Esophagus muscularis mucosa (tissue), 4 donors: Measurements from ENCODE around the gene RADIL. TPM values are rescaled to one million over a fixed set of nuclear protein-coding genes. Genes with fewer than 3 reads are reported as not detected.

ENCODE experiments used
- DNase-seq: peaks from one replicate; pipeline ENCODE4 v3.0.0-alpha.2; 2017; ENCODE audit errors: extremely low spot score
- H3K27ac ChIP-seq, 4 donors: fragments of 200-600 bp; sonication (generic); replicated peaks in 1 of 4; 1 replicate in 3 of 4; 2 replicates in 1 of 4; pipeline ENCODE4 v1.5.1; 2016 to 2019; ENCODE audit warnings: mild to moderate bottlenecking in 1 of 4
- H3K27me3 ChIP-seq, 4 donors: fragments of 200-600 bp; sonication (generic); one replicate each; pipeline versions ENCODE4 v1.5.1 to v1.6.0; 2016 to 2019
- H3K36me3 ChIP-seq, 4 donors: fragments of 200-600 bp; sonication (generic); one replicate each; pipeline ENCODE4 v1.5.1; 2016 to 2019
- H3K4me1 ChIP-seq, 4 donors: fragments of 200-600 bp; sonication (generic); one replicate each; pipeline ENCODE4 v1.5.1; 2016 to 2019
- H3K4me3 ChIP-seq, 4 donors: fragments of 200-600 bp; sonication (generic); 1 replicate in 2 of 4; 2 replicates in 2 of 4; pipeline ENCODE4 v1.5.1; 2016 to 2019; ENCODE audit warnings: mild to moderate bottlenecking in 4 of 4, moderate library complexity in 1 of 4
- H3K9me3 ChIP-seq, 4 donors: fragments of 200-600 bp; sonication (generic); 1 replicate in 3 of 4; 2 replicates in 1 of 4; pipeline ENCODE4 v1.5.1; 2016 to 2019
- CTCF ChIP-seq, 3 experiments: fragments of 200-600 bp in 2 of 3; fragments of 450-650 bp in 1 of 3; sonication (generic) in 2 of 3; IDR thresholded peaks; one replicate each; pipeline ENCODE4 v1.5.1; 2017 to 2019; ENCODE audit warnings: antibody characterized with exemption in 3 of 3, mild to moderate bottlenecking in 2 of 3, moderate library complexity in 1 of 3
- EP300 ChIP-seq: sonication (generic); formaldehyde crosslinking; IDR thresholded peaks from one replicate; pipeline ENCODE4 v1.6.1; 2017; ENCODE audit warnings: antibody characterized with exemption
- POLR2A ChIP-seq: fragments of 450-650 bp; IDR thresholded peaks from one replicate; pipeline ENCODE4 v1.6.1; 2017; ENCODE audit warnings: antibody characterized with exemption, moderate library complexity, mild to moderate bottlenecking, low read depth
- POLR2AphosphoS5 ChIP-seq, 2 donors: sonication (generic); formaldehyde crosslinking; IDR thresholded peaks; one replicate each; pipeline ENCODE4 v1.6.1; 2017; ENCODE audit warnings: antibody characterized with exemption in 2 of 2
- WGBS: methylation state at CpG from one replicate; pipeline ENCODE4 v1.1.5; 2018; 5-methylcytosine and 5-hydroxymethylcytosine counted together
- intact Hi-C: fragments of 100-400 bp; cut with DNase I; formaldehyde crosslinking; loops from one replicate; pipeline ENCODE4 v1.15.1; 2023
- total RNA-seq, 4 donors: library from RNA; depleted of rRNA; stranded (reverse); fragments of >200 nt; gene quantifications; one replicate each; pipeline versions ENCODE4 v1.1.0 to v1.2.1, GENCODE V29; 2016

The RADIL gene
- total RNA-seq, 4 donors from 2014 or later, result 6.5 to 12.9 (median 12.1) TPM

- no peaks in the 10 kb centered on the region for H3K9me3 ChIP-seq
- H3K27ac ChIP-seq, result no peak overlapping the region
- peaks cover 0 to 6% (median 2%) of the 10 kb centered on the region in 4 donors for H3K4me1 ChIP-seq
- peaks cover 0 to 43% (median 0%) of the 10 kb centered on the region in 4 donors for H3K27me3 ChIP-seq
- peaks cover 0 to 18% (median 0%) of the 10 kb centered on the region in 4 donors for H3K36me3 ChIP-seq
- DNase-seq, result no peak
- WGBS, result 25% methylated on average over 4 of the region's 5 CpGs
- intact Hi-C loops, result no loop called here
- TF ChIP-seq POLR2A (no peak), CTCF (IDR thresholded peaks at IDR 0.05) (no peak), POLR2AphosphoS5 (IDR thresholded peaks at IDR 0.05) (no peak), EP300 (no peak)
- no peak overlapping the region for H3K4me3 ChIP-seq
Observed at GRCh38 chr7:4807598-4808016, 75.9 kb downstream of the RADIL start.

- Histone ChIP-seq H3K27ac (no peak overlapping the region), H3K9me3 (no peaks in the 10 kb centered on the region), H3K4me3 (no peak overlapping the region), H3K27me3 (peaks cover 0 to 48% (median 0%) of the 10 kb centered on the region in 4 donors), H3K36me3 (peaks cover 0 to 16% (median 0%) of the 10 kb centered on the region in 4 donors), H3K4me1 (peaks cover 0 to 6% (median 2%) of the 10 kb centered on the region in 4 donors)
- intact Hi-C loops, result no loop called here
- DNase-seq, result no peak
- TF ChIP-seq POLR2AphosphoS5 (IDR thresholded peaks at IDR 0.05) (no peak), EP300 (no peak), POLR2A (no peak), CTCF (IDR thresholded peaks at IDR 0.05) (no peak)
- WGBS, result 66% methylated on average over 17 of the region's 17 CpGs
Observed at GRCh38 chr7:4806983-4807597, 76.4 kb downstream of the RADIL start.

- peaks cover 0 to 6% (median 2%) of the 10 kb centered on the region in 4 donors for H3K4me1 ChIP-seq
- DNase-seq, result no peak
- intact Hi-C loops, result no loop called here
- no peak overlapping the region for H3K4me3 ChIP-seq
- H3K27ac ChIP-seq, result no peak overlapping the region
- 80% methylated on average over 6 of the region's 8 CpGs for WGBS
- H3K9me3 ChIP-seq, result no peaks in the 10 kb centered on the region
- peaks cover 0 to 16% (median 0%) of the 10 kb centered on the region in 4 donors for H3K36me3 ChIP-seq
- H3K27me3 ChIP-seq, result peaks cover 0 to 50% (median 0%) of the 10 kb centered on the region in 4 donors
- no peak for TF ChIP-seq POLR2A
- TF ChIP-seq EP300, result no peak
- TF ChIP-seq POLR2AphosphoS5 (IDR thresholded peaks at IDR 0.05), result no peak
- no peak for TF ChIP-seq CTCF (IDR thresholded peaks at IDR 0.05)
Observed at GRCh38 chr7:4805984-4806300, 77.6 kb downstream of the RADIL start.

GRCh38 chr7:4805110-4805983, 78.2 kb downstream of the RADIL start:
- DNase-seq, result no peak
- intact Hi-C loops, result no loop called here
- H3K4me1 ChIP-seq, result peaks cover 0 to 6% (median 2%) of the 10 kb centered on the region in 4 donors
- H3K4me3 ChIP-seq, result no peak overlapping the region
- peaks cover 0 to 11% (median 0%) of the 10 kb centered on the region in 4 donors for H3K36me3 ChIP-seq
- no peak for TF ChIP-seq CTCF (IDR thresholded peaks at IDR 0.05)
- TF ChIP-seq POLR2AphosphoS5 (IDR thresholded peaks at IDR 0.05), result no peak
- TF ChIP-seq POLR2A, result no peak
- TF ChIP-seq EP300, result no peak
- H3K9me3 ChIP-seq, result no peaks in the 10 kb centered on the region
- WGBS, result 93% methylated on average over 12 of the region's 29 CpGs
- peaks cover 0 to 50% (median 0%) of the 10 kb centered on the region in 4 donors for H3K27me3 ChIP-seq
- no peak overlapping the region for H3K27ac ChIP-seq
